Measurements from ENCODE around the gene HIC1.
A peak's percentile ranks its signal among the peaks of the same experiment; 100 is the strongest.

DNA sequence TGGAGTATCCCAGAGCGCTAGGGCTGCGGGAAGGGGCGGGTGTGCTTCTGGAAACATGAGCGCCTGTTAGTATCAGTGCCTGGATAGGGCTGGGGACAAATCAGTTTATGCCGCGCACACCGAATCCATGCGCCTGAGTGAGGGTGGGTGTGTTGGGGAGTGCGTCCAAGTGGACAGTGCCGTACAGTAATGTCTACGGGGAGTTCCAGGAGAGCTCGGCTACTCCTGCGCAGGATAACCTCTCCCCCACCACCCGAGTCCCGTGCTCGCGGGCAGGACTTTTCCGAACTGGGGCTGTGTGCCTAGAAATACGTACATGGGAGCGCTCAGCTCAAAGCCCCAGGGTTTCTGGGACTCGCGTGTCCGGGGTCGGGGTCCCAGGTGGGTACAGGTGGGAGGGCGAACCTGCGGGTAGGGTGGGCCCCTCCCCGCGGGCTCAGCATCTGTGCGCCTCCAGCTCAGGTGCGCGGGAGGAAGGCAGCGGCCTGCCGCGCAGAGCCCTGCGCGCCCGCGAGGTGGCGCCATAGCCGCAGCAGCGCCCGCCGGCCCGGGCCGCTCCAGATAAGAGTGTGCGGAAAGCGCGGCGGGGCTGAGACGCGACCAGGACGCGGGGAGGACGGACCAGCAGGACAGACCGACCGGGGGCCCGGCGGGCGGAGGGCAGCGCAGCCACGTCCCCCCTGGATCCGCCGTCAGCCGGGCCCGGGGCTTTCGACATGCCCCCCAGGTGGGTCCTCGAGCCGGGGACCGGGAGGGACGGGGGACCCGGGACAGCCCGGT is at the start of gene HIC1:
- TF ChIP-seq, protein P1, sequence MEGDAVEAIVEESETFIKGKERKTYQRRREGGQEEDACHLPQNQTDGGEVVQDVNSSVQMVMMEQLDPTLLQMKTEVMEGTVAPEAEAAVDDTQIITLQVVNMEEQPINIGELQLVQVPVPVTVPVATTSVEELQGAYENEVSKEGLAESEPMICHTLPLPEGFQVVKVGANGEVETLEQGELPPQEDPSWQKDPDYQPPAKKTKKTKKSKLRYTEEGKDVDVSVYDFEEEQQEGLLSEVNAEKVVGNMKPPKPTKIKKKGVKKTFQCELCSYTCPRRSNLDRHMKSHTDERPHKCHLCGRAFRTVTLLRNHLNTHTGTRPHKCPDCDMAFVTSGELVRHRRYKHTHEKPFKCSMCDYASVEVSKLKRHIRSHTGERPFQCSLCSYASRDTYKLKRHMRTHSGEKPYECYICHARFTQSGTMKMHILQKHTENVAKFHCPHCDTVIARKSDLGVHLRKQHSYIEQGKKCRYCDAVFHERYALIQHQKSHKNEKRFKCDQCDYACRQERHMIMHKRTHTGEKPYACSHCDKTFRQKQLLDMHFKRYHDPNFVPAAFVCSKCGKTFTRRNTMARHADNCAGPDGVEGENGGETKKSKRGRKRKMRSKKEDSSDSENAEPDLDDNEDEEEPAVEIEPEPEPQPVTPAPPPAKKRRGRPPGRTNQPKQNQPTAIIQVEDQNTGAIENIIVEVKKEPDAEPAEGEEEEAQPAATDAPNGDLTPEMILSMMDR (IDR thresholded peaks at IDR 0.05; ENCODE audit: low read depth, low read length, missing input control), result peak; percentile 93
- TF ChIP-seq TAF1 (conservative IDR thresholded peaks at IDR 0.05) (no peak), SP1 (IDR thresholded peaks at IDR 0.05) (no peak), GABPA (IDR thresholded peaks at IDR 0.05 in 1 of 2, conservative IDR thresholded peaks at IDR 0.05 in 1 of 2) (no peak), FOXA1 (IDR thresholded peaks at IDR 0.05) (no peak), RAD21 (IDR thresholded peaks at IDR 0.05) (peak; percentile 61 to 78)
- TF ChIP-seq, protein P2, sequence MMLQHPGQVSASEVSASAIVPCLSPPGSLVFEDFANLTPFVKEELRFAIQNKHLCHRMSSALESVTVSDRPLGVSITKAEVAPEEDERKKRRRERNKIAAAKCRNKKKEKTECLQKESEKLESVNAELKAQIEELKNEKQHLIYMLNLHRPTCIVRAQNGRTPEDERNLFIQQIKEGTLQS (IDR thresholded peaks at IDR 0.05), result no peak

Data from liver (tissue), 3 donors.